GM19023 (cell line): ENCODE results near the gene SDK1.
"Not testable (repeated sequence)": the region's sequence is repeated elsewhere in the genome, so short reads cannot be mapped to it uniquely, and the experiment has no call there.

ENCODE experiments used
- ATAC-seq: cut with Tn5 transposase; IDR thresholded peaks from one replicate; pipeline ENCODE4 v1.9.1; 2021; ENCODE audit warnings: mild to moderate bottlenecking, moderate library complexity; ENCODE audit not compliant: unreplicated experiment

The SDK1 gene

DNA sequence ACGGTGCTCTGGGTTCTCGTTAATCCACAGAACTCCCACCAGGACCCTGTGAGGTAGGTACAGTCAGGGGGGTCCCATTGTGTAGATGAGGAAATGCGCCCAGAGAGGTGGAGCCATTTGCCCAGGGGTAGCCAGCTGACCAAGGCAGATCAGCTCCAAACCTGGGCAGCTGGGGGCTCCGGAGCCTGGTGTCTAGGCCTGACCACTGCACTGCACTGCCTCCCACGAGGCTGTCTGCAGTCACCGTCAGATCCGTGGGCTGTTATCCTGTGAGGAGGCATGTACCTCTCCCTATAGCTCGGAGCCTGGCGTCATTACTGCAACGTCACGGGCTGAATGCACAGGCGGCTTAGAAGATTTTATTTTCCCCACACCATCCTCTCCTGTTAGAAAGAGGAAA, 969.2 kb downstream of the SDK1 start:
- ATAC-seq = no peak

GRCh38 chr7:4270941-4271715, 970.1 kb downstream of the SDK1 start:
- ATAC-seq = no peak

DNA sequence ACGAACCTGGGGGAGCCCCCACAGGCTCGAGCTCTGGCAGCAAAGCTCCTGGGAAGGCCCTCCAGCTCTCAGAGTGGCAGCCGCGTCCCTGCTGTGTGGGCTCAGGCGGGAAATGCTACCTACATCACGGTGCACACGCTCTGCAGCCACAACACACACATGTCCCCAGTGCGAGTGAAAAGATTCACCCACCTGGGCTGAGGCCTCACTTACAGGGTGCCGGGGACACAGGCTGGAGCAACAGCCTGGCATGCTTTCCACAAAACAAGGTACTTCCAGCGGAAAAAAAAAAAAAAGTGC, 970.6 kb downstream of the SDK1 start:
- ATAC-seq = no peak

- no peak for ATAC-seq
Observed at GRCh38 chr7:4272141-4272540, 971.1 kb downstream of the SDK1 start.

DNA sequence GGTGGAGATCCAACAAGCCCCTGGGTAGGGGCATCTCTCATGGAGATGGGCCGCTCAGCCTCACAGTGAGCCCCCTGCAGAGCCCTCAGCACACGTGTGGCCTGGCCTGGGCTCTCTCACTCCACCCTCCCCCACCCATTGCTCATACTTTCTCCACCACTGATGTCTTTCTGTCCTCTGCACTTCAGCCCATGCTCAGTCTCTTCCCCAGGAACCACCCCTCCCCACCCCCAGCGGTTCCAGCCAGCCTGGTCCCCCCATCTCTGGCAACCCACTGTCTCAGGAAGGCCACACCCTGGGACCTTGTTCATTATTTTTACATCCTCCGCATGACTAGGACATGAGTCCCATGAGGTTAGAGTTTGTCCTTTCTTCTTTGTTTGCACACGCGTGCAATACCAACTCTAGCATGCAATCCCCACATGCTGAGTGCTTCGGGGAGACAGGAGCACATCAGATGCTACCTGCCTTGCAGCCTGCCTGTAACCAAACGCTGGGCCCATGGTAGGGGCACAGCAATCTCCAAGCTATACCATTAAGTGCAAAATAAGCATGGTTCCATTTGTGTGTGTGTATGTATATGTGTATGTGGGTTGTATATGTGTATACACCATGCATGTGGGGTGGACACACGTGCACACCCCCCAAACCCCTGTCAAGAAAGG, 972.6 kb downstream of the SDK1 start:
- no peak for ATAC-seq

DNA sequence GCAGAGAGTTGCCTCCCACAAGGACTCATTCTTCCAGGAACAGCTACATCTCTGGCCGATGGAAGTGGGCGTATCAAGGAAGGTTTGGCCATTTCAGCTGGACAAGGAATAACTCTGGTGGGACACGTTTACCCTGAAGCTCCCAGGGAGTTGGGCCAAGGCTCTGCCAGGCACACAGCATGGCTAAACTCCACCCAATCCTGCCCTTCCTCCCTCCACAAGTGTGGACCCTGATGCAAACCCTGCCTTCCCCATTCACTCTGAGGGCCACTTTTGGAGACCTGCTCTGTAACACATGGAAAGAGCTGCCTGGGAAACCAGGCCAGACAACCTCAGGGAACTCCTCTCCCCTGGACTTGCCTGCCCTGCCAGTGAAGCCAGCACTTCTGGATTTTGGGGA, 973.2 kb downstream of the SDK1 start:
- ATAC-seq = no peak

- ATAC-seq = no peak
Observed at GRCh38 chr7:4277936-4278335, 976.9 kb downstream of the SDK1 start.

- no peak for ATAC-seq
Observed at GRCh38 chr7:4279216-4279615, 978.2 kb downstream of the SDK1 start.

GRCh38 chr7:4281231-4281993, 980.4 kb downstream of the SDK1 start:
- ATAC-seq = no peak

GRCh38 chr7:4282434-4283223, 981.6 kb downstream of the SDK1 start:
- ATAC-seq = no peak

GRCh38 chr7:4286351-4286750, 985.3 kb downstream of the SDK1 start:
- no peak for ATAC-seq

DNA sequence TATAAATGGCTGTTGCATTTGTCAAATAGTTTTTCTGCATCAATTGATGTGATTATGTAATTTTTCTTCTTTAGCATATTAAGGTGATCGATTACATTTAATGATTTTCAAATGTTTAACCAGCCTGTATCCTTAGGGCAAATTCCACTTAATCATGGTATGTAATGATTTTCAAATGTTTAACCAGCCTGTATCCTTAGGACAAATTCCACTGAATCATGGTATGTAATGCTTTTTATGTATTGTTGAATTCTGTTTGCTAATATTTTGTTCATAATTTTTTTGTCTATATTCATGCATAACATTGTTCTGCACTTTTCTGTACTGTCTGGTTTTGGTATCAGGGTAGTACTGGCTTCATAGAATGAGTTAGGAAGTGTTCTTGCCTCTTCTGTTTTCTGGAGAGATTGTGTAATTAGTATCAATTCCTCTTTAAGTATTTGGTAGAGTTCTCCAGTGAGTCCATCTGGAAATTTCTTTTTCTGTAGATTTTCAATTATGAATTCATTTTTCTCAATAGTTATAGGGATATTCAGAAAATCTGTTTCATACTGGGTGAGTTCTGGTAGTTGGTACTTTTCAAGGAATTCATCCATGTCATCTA, 987.8 kb downstream of the SDK1 start:
- no peak for ATAC-seq

DNA sequence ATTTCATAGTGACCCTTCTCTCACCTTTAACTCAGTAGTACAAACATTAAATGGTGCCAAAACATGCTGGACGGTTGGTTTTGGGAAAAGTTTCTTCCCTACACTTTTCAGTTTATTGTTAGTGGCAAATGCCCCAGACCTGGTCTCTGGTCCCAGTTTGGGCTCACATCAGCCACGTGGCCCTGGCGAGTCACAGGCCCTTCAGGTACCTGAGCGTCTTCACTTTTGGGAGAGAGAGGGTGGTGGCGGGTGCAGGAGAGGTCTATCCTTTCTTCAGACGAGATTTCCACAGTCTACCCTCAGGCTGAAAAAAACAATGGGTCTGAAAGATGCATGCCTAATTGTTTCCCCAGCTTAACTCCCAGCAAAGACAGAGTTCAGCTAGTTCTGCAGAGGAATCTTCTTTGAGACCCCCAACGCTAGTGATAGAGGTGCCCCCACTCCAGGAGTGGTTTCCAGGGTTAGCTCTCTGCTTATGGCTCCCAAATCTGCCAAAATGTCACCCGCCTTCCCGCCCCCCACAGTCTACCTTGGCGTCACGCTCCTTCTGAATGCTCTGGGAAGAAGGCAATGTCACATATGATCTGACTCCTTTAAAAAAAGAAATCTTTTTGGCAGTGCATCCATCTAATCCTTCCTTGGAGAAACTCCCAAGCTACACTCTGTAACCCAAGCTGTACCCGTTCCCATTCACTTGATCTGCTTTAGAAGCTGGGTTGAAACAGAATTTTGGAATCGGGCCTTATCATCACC, 996.3 kb downstream of the SDK1 start:
- no peak for ATAC-seq

- no peak for ATAC-seq
Observed at GRCh38 chr7:4297918-4298219, 996.8 kb downstream of the SDK1 start.

- no peak for ATAC-seq
Observed at GRCh38 chr7:4299431-4299830, 998.4 kb downstream of the SDK1 start.

- no peak for ATAC-seq
Observed at GRCh38 chr7:4302203-4302905, 1001.3 kb downstream of the SDK1 start.

GRCh38 chr7:4307316-4308204, 1006.5 kb downstream of the SDK1 start:
- no peak for ATAC-seq

DNA sequence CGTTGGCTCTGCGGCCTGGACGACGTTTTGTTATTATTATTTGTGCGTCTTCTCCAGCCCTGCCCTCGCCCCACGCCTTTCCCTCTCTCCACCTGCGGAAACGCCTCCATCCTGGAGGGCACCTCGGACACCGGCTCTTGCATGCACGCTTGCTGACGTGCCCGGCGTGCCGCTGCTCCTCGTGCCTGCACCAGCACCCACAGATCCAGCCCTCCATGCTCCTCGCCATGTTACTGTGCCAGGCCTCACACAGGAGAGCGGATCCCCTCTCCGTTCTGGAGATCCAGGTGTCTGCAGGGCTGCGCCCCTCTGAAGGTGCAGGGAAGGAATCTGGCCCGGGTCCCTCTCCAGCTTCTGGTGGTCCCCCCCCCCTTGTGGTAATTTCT, 1007.1 kb downstream of the SDK1 start:
- no peak for ATAC-seq

DNA sequence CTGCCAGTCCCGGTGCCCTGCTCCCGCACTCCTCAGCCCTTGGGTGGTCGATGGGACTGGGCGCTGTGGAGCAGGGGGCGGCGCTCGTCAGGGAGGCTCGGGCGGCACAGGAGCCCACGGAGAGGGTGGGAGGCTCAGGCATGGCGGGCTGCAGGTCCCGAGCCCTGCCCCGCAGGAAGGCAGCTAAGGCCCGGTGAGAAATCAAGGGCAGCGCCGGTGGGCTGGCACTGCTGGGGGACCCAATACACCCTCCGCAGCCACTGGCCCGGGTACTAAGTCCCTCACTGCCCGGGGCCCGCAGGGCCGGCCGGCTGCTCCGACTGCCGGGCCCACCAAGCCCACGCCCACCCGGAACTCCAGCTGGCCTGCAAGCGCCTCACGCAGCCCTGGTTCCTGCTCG, 1012.9 kb downstream of the SDK1 start:
- not testable (repeated sequence) for ATAC-seq
